Fibroblast of the aortic adventitia (primary cell): ENCODE data around the gene METTL14. TPM values are rescaled to one million over a fixed set of nuclear protein-coding genes. Genes with fewer than 3 reads are reported as not detected.

Source experiments
- DNase-seq: peaks from one replicate; pipeline ENCODE4 v3.0.0-alpha.2; 2010; ENCODE audit warnings: low read depth
- H3K4me3 ChIP-seq: 2 replicates; pipeline ENCODE4 v1.5.1; 2011; ENCODE audit warnings: low read depth, mild to moderate bottlenecking, control low read depth, low read length, moderate library complexity
- CTCF ChIP-seq: IDR thresholded peaks from 2 replicates; pipeline ENCODE4 v1.5.1; 2011; ENCODE audit warnings: mild to moderate bottlenecking, low read length, control low read depth, inconsistent platforms; ENCODE audit not compliant: insufficient read depth
- total RNA-seq: library from RNA; depleted of rRNA; stranded (reverse); fragments of >200 nt; gene quantifications from 2 replicates; pipeline ENCODE4 v1.2.3, GENCODE V29; 2012; ENCODE audit warnings: low replicate concordance

METTL14 gene
- total RNA-seq, 1 donor: 27.5 TPM

- no peak for DNase-seq
- H3K4me3 ChIP-seq: no peak overlapping the region
- no peak for TF ChIP-seq CTCF
Measured at GRCh38 chr4:118734491-118735205, 49.5 kb downstream of the METTL14 start.

- TF ChIP-seq CTCF: no peak
- no peak for DNase-seq
- no peak overlapping the region for H3K4me3 ChIP-seq
Measured at GRCh38 chr4:118736900-118737299, 51.7 kb downstream of the METTL14 start.

GRCh38 chr4:118738090-118738489 is 52.9 kb downstream of the METTL14 start:
- no peak for TF ChIP-seq CTCF
- DNase-seq: no peak
- no peak overlapping the region for H3K4me3 ChIP-seq

DNA sequence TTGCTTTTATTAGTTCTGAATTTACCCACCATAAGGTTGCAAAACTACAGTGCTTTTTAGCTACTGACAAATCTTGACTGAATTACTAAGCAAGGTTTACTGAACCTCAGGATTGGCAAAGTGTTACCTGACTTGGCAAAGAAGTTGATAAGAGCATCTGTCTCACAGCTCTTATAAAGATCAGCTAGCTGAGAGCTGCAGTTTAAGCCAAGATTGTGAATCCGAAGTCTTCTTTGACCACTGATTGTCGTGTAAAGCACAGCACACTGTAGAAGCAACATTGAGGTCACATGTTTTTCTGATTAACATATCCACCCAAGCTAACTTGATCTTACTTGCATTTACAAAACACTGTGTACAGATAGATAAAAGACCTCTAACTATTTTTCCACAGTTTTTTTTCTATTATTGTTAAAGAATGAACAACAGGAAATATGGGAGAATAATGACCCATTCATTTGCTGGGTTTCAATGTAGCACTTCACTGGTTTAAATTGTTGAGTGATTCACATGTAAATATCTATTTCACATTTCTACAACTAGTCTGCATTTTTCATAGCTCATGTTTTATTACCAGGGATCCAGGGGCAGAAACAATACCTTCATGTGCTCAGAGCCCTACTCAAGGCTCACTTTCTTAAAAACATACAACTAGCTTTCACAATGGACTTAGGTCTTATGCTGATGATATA is 54.0 kb downstream of the METTL14 start:
- H3K4me3 ChIP-seq: no peak overlapping the region
- no peak for TF ChIP-seq CTCF
- DNase-seq: no peak

- H3K4me3 ChIP-seq: no peak overlapping the region
- TF ChIP-seq CTCF: no peak
- DNase-seq: peak; percentile 60
Measured at GRCh38 chr4:118740869-118741268, 55.7 kb downstream of the METTL14 start.

DNA sequence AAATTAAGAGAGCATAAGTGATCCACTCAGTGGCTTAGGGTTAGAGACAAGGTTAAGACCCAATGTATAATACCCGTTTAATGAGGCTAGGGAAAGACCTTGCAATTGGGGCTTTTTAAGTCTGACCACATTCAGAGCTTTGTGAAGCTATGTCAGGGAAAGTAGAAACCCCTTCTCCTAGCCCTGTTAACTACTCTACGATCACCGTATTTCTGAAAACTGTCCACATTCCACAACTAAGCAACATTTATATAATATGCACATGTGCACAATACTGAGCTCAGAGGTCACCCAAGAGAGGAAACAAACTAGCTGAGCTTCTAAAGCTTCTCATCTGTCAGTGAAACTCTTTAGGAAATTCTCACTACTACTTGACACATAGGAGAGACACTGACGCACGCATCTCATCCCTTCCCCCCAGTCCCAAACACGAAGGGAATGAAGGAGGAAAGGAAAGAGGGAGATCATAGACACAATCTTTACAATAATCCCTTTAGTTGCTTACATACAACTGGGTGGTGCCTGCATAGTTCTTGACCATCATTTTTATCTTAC is 56.2 kb downstream of the METTL14 start:
- DNase-seq: peak; percentile 33
- TF ChIP-seq CTCF: no peak
- H3K4me3 ChIP-seq: no peak overlapping the region
